Measurements from ENCODE around the gene IL27RA. TPM values are rescaled to one million over a fixed set of nuclear protein-coding genes. Genes with fewer than 3 reads are reported as not detected.
A peak's percentile ranks its signal among the peaks of the same experiment; 100 is the strongest.
"Not testable (repeated sequence)": the region's sequence is repeated elsewhere in the genome, so short reads cannot be mapped to it uniquely, and the experiment has no call there.

The IL27RA gene
- total RNA-seq, 2 donors from 2014 or later, result 1.3 to 3.6 TPM

DNA sequence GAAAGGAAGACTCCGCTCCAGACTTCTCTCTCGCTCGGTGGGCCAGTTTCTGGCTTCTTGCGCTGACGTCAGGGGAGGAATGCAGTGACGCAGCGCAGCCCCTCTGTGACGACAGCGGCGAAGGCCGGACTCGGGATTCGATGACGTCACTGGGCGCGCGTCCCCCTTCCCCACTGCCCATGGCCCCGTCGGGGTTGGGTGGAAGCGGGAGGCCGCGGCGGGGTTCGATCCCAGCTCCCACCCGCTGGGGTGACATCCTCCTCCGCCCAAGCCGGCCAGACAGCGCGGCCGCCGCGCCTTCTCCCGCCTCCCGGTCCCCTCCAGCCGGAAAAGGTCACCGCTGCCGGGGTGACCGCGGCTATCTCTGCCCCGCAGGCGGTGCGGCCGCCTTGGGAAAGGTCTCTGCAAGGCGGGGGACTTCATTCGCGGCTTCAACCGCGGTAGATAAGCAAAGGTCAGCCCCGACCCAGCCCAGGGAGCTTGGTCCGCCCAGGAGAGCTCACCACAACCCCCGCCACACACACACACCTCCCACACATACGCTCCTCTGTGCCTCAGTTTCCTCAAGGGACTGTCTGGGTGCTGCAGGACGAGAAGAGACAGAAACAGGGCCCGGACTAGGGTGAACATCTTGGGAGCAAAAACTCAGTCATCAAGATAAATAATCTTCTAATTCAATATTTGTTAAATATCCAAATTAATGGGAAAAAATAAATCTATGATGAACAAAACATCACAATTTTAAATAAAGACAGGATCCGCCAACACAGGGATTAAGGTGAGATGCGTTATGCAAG, 24.6 kb upstream of the IL27RA start:
- Histone ChIP-seq H3K4me3 (peak overlapping the region; percentile 40 to 66), H3K4me1 (peaks cover 37% of the 10 kb centered on the region), H3K9me3 (no peaks in the 10 kb centered on the region), H3K36me3 (replicated peaks in 1 of 2; ENCODE audit: insufficient read depth in 1 of 2, low read depth in 2 of 2) (no peaks in the 10 kb centered on the region), H3K27ac (peak overlapping the region; percentile 95 to 100 (median 100)), H3K27me3 (no peaks in the 10 kb centered on the region)
- DNase-seq (peak in 2 of 4 donors; percentile 87 to 88), ATAC-seq (peak; percentile 45)
- intact Hi-C loops (cut with DNase I), result no loop called here
- 4 to 6% methylated on average over 20 to 44 of the region's 56 CpGs for WGBS, 2 donors
- TF ChIP-seq POLR2A (IDR thresholded peaks at IDR 0.05), result peak; percentile 30 to 84 (median 79)
- TF ChIP-seq, protein P1, sequence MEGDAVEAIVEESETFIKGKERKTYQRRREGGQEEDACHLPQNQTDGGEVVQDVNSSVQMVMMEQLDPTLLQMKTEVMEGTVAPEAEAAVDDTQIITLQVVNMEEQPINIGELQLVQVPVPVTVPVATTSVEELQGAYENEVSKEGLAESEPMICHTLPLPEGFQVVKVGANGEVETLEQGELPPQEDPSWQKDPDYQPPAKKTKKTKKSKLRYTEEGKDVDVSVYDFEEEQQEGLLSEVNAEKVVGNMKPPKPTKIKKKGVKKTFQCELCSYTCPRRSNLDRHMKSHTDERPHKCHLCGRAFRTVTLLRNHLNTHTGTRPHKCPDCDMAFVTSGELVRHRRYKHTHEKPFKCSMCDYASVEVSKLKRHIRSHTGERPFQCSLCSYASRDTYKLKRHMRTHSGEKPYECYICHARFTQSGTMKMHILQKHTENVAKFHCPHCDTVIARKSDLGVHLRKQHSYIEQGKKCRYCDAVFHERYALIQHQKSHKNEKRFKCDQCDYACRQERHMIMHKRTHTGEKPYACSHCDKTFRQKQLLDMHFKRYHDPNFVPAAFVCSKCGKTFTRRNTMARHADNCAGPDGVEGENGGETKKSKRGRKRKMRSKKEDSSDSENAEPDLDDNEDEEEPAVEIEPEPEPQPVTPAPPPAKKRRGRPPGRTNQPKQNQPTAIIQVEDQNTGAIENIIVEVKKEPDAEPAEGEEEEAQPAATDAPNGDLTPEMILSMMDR (IDR thresholded peaks at IDR 0.05), result peak in 3 of 7 experiments; percentile 14 to 19 (median 19)

DNA sequence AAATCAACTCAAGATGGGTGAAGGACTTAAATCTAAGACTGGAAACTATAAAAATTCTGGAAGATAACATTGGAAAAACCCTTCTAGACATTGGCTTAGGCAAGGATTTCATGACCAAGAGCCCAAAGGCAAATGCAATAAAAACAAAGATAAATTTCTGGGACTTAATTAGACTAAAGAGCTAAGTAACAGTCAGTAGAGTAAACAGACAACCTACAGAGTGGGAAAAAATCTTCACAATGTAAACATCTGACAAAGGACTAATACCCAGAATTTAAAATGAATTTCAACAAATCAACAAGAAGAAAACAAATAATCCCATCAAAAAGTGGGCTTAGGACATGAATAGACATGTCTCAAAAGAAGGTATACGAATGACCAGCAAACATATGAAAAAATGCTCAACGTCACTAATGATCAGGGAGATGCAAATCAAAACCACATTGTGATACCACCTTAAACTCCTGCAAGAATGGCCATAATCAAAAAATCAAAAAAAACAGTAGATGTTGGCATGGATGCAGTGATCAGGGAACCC, 19.1 kb upstream of the IL27RA start:
- WGBS, 2 donors, result 80 to 83% methylated on average over 2 of the region's 2 CpGs
- H3K27ac ChIP-seq, result no peak overlapping the region
- no peaks in the 10 kb centered on the region for H3K36me3 ChIP-seq (replicated peaks in 1 of 2; ENCODE audit: insufficient read depth in 1 of 2, low read depth in 2 of 2)
- no peak overlapping the region for H3K4me3 ChIP-seq
- intact Hi-C loops (cut with DNase I), result no loop called here
- no peak for DNase-seq
- peaks cover 7% of the 10 kb centered on the region for H3K4me1 ChIP-seq
- no peak for TF ChIP-seq POLR2A (IDR thresholded peaks at IDR 0.05)
- TF ChIP-seq, protein P1 (IDR thresholded peaks at IDR 0.05), result no peak
- no peak for ATAC-seq
- no peaks in the 10 kb centered on the region for H3K9me3 ChIP-seq
- no peaks in the 10 kb centered on the region for H3K27me3 ChIP-seq

DNA sequence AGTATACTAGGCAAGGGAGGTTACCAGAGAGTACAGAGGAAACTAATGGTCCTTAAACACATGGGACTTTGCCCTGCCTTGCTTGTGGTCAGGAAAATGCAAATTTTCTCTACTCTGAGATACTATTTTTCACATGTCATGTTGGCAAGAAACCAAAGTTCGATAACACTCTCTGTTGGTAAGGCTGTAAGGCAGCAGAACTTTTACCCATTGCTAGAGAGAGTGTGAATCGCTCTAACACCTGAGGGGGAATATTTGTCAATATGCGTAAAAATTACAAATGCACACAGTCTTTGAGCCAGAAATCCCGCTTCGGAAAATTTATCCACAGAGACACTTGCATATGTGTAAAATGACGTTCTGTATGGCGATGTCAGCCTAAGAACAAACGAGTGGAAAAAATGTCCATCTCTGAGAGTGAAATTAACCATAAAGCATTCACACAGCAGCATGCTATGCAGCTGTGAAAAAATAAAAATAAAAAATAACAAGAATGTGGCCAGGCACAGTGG, 16.0 kb upstream of the IL27RA start:
- no peak for TF ChIP-seq POLR2A (IDR thresholded peaks at IDR 0.05)
- TF ChIP-seq, protein P1 (IDR thresholded peaks at IDR 0.05), result no peak
- DNase-seq (no peak), ATAC-seq (peak; percentile 84)
- intact Hi-C loops (cut with DNase I), result no loop called here
- H3K4me3 ChIP-seq, result no peak overlapping the region
- no peaks in the 10 kb centered on the region for H3K27me3 ChIP-seq
- no peaks in the 10 kb centered on the region for H3K9me3 ChIP-seq
- peaks cover 7% of the 10 kb centered on the region for H3K4me1 ChIP-seq
- H3K36me3 ChIP-seq (replicated peaks in 1 of 2; ENCODE audit: insufficient read depth in 1 of 2, low read depth in 2 of 2), result no peaks in the 10 kb centered on the region
- 13 to 25% methylated on average over 8 of the region's 8 CpGs for WGBS, 2 donors
- peak overlapping the region in 2 of 4 donors; percentile 4 to 44 for H3K27ac ChIP-seq

DNA sequence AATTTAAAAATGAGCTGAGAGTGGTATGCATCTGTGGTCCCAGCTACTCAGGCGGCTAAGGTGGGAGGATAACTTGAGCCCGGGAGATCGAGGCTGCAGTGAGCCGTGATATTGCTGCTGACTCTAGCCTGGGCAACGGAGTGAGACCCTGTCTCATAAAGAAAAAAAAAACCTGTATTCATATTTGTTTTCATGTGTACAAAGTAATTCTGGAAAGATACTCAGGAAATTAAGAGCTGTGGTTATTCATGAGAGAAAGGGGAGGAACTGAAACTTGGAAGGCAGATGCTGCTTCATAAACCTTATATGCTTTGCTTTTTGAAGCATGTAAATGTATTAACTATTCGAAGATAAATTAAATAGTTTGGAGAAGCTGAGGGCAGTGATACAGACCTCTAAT, 12.5 kb upstream of the IL27RA start:
- H3K27me3 ChIP-seq, result no peaks in the 10 kb centered on the region
- WGBS, 2 donors, result 69 to 80% methylated on average over 6 of the region's 6 CpGs
- ATAC-seq (no peak), DNase-seq (no peak)
- intact Hi-C loops (cut with DNase I), result no loop called here
- H3K4me1 ChIP-seq, result peaks cover 14% of the 10 kb centered on the region
- H3K9me3 ChIP-seq, result no peaks in the 10 kb centered on the region
- H3K36me3 ChIP-seq (replicated peaks in 1 of 2; ENCODE audit: insufficient read depth in 1 of 2, low read depth in 2 of 2), result no peaks in the 10 kb centered on the region
- TF ChIP-seq, protein P1 (IDR thresholded peaks at IDR 0.05), result no peak
- TF ChIP-seq POLR2A (IDR thresholded peaks at IDR 0.05), result no peak
- H3K4me3 ChIP-seq, result no peak overlapping the region
- no peak overlapping the region for H3K27ac ChIP-seq

DNA sequence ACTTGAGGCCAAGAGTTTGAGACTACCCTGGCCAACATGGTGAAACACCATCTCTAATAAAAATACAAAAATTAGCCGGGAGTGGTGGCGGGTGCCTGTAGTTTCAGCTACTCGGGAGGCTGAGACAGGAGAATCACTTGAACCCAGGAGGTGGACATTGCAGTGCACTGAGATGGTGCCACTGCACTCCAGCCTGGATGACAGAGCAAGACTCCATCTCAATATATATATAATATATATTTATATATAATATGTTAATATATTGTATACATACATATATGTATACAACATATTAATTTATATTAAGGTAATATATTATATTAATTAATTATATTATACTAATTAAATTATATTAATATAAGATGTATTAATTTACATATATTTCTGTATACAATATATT, 11.8 kb upstream of the IL27RA start:
- intact Hi-C loops (cut with DNase I); ATAC-seq; H3K36me3 ChIP-seq (replicated peaks in 1 of 2; ENCODE audit: insufficient read depth in 1 of 2, low read depth in 2 of 2); H3K4me3 ChIP-seq; H3K27me3 ChIP-seq; DNase-seq; H3K27ac ChIP-seq; H3K9me3 ChIP-seq: not testable (repeated sequence)
- 62 to 77% methylated on average over 3 of the region's 3 CpGs for WGBS, 2 donors
- peaks cover 14% of the 10 kb centered on the region for H3K4me1 ChIP-seq
